Activated naive CD8-positive, alpha-beta T cell treated with anti-CD3 and anti-CD28 coated beads, Interleukin-2, amount 10 ng/mL, durations not matched to agents 7 days and 5 days (primary cell): ENCODE results near the gene SPEF2. TPM values are rescaled to one million over a fixed set of nuclear protein-coding genes. Genes with fewer than 3 reads are reported as not detected.

Experiments used
- ATAC-seq: fragments of 150-1000 bp; cut with Tn5 transposase; one replicate; pipeline ENCODE4 v1.10.0; 2021; ENCODE audit warnings: low read depth, moderate library complexity
- POLR2A ChIA-PET: fragments of 350-600 bp; sonication (Branson Sonifier 250); formaldehyde crosslinking; loops from one replicate; lab custom pipeline; 2021; ENCODE audit warnings: antibody characterized with exemption; lab: Charles Lee
- DNase-seq: peaks from one replicate; pipeline ENCODE4 v3.0.0; 2021
- H3K27ac Mint-ChIP-seq: one replicate; pipeline ENCODE4 v1.8.0; 2022; ENCODE audit warnings: mild to moderate bottlenecking, mixed read lengths
- H3K27me3 Mint-ChIP-seq: one replicate; pipeline ENCODE4 v1.8.0; 2022; ENCODE audit warnings: mild to moderate bottlenecking, moderate library complexity, mixed read lengths
- H3K36me3 Mint-ChIP-seq: one replicate; pipeline ENCODE4 v1.8.0; 2021; ENCODE audit warnings: mild to moderate bottlenecking, mixed read lengths
- H3K4me1 Mint-ChIP-seq: one replicate; pipeline ENCODE4 v1.8.0; 2021; ENCODE audit warnings: mixed read lengths
- H3K4me3 Mint-ChIP-seq: one replicate; pipeline ENCODE4 v1.8.0; 2022; ENCODE audit warnings: mild to moderate bottlenecking, moderate library complexity, mixed read lengths
- H3K9me3 Mint-ChIP-seq: one replicate; pipeline ENCODE4 v1.8.0; 2021; ENCODE audit warnings: mixed read lengths
- total RNA-seq, 2 experiments: library from RNA; stranded (reverse); gene quantifications; one replicate each; pipeline ENCODE4 v1.2.3, GENCODE V29; 2021

The SPEF2 gene
- total RNA-seq, 2 experiments from 2014 or later = 13.7 to 17.8 TPM

DNA sequence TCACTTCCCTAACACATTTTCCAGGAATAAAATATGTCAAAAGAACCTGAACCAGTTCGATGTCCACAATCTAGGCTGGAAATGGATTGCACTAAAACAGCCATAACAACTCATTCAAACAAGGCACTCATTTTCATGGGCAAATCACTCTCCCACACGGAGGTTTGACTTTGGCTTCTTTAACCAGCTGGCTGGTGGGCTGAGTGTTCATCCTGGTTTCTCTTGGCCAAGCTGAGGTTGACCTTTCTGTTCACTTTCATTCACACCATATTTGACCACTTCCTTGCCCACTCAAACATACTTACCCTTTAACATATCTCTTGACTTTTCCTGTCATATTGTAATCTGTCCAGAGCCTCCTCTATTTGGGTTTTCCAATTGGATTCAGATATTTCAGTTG, 244.5 kb downstream of the SPEF2 start:
- Mint-ChIP-seq H3K4me3 (peak overlapping the region; percentile 85), H3K27ac (peak overlapping the region; percentile 74), H3K27me3 (no peaks in the 10 kb centered on the region), H3K9me3 (peaks cover 4% of the 10 kb centered on the region), H3K4me1 (peaks cover 66% of the 10 kb centered on the region), H3K36me3 (peaks cover 61% of the 10 kb centered on the region)
- POLR2A ChIA-PET = interaction anchor here (1.3 to 1.4 kb wide), 3 partner anchors 11 to 78 kb away, joined by 3 to 5 read pairs (median 4); no protein-coding TSS in a partner anchor
- ATAC-seq = no peak
- no peak for DNase-seq

- POLR2A ChIA-PET = interaction anchor here (1.2 to 1.4 kb wide), 4 partner anchors 10 to 79 kb away, joined by 3 to 5 read pairs (median 4); no protein-coding TSS in a partner anchor
- Mint-ChIP-seq H3K4me1 (peaks cover 64% of the 10 kb centered on the region), H3K36me3 (peaks cover 65% of the 10 kb centered on the region), H3K27me3 (no peaks in the 10 kb centered on the region), H3K4me3 (peak overlapping the region; percentile 85), H3K9me3 (peaks cover 4% of the 10 kb centered on the region), H3K27ac (peak overlapping the region; percentile 23)
- ATAC-seq = peak; percentile 35
- no peak for DNase-seq
Measured at GRCh38 chr5:35863159-35863558, 245.5 kb downstream of the SPEF2 start.

Other genes with a start within 250 kb of the SPEF2 start
- gene IL7R, start 239.0 kb downstream of the SPEF2 start, total RNA-seq = 100 to 1,000 TPM; 738 to 891 TPM